Left lung (tissue), 10 donors: ENCODE results near the gene HDHD3. TPM values are rescaled to one million over a fixed set of nuclear protein-coding genes. Genes with fewer than 3 reads are reported as not detected.
A peak's percentile ranks its signal among the peaks of the same experiment; 100 is the strongest.

Source experiments
- ATAC-seq: fragments of 200-7000 bp; cut with Tn5 transposase; one replicate; pipeline ENCODE4 v1.9.1; 2020; ENCODE audit warnings: moderate library complexity
- DNase-seq, 4 donors: peaks; one replicate each; pipeline ENCODE4 v3.0.0-alpha.2; 2013 to 2020
- H3K27ac ChIP-seq, 2 donors: fragments of 200-600 bp; sonication (generic) in 1 of 2; one replicate each; pipeline versions ENCODE4 v1.5.0 to v1.8.0; 2020 to 2021
- H3K27me3 ChIP-seq, 2 donors: fragments of 200-600 bp; sonication (generic) in 1 of 2; one replicate each; pipeline versions ENCODE4 v1.5.0 to v1.8.0; 2020 to 2021
- H3K36me3 ChIP-seq, 2 donors: fragments of 200-600 bp; sonication (generic) in 1 of 2; one replicate each; pipeline versions ENCODE4 v1.5.0 to v1.8.0; 2020 to 2021
- H3K4me1 ChIP-seq, 2 donors: fragments of 200-600 bp; one replicate each; pipeline ENCODE4 v1.8.0; 2021
- H3K4me3 ChIP-seq, 2 donors: fragments of 200-600 bp; sonication (generic) in 1 of 2; one replicate each; pipeline versions ENCODE4 v1.5.0 to v1.8.0; 2020 to 2021; ENCODE audit warnings: mild to moderate bottlenecking in 1 of 2
- H3K9me3 ChIP-seq, 2 donors: fragments of 200-600 bp; sonication (generic) in 1 of 2; one replicate each; pipeline versions ENCODE4 v1.5.0 to v1.8.0; 2020 to 2021
- intact Hi-C, 2 donors: fragments of 100-400 bp; cut with DNase I; formaldehyde crosslinking; loops; one replicate each; pipeline versions ENCODE4 v1.11.2 to v1.14.2; 2022
- polyA plus RNA-seq, 6 donors: library from polyadenylated mRNA; unstranded; fragments of 120-200 nt; gene quantifications; one replicate each; pipeline ENCODE4 v1.2.1, GENCODE V29; 2013; ENCODE audit not compliant: insufficient read length in 6 of 6
- total RNA-seq, 2 donors: library from RNA; stranded (reverse); fragmentation: NEBNext Ultra II Directional; extraction: Animal tissue kit (Norgen Biotek cat#: 25700); gene quantifications; one replicate each; pipeline ENCODE4 v1.2.1, GENCODE V29; 2021
- TF ChIP-seq, protein P1 (sequence below), 2 donors: fragments of 200-600 bp; sonication (generic) in 1 of 2; IDR thresholded peaks; one replicate each; pipeline versions ENCODE4 v1.5.0 to v1.8.0; 2021; ENCODE audit warnings: antibody characterized with exemption in 2 of 2
- donor health status: DM: no; HTN: yes; CAD: no.
- donor health status: DM: no; HTN: no; CAD: no.

Gene HDHD3
- total and polyA plus RNA-seq, 8 donors, result 12.3 to 19.9 (median 14.9) TPM

DNA sequence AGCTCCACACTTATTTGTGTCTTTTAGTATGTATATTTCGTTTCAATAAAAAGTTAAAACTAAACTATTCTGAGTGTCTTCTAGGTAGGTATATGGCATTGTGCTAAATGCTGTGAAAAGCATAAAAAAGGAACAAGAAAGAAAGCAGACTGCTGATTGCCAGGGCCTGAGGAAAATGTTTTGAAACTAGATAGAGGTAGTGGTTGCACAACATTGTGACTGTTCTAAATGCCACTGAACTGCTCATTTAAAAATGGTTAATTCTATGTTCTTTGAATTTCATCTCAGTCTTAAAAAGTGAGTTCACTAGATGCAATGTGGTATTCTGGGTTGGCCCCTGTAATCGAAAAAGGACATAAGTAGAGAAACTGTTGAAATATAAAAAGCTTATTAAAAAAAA, 26.9 kb upstream of the HDHD3 start:
- intact Hi-C loops, result no loop called here
- peaks cover 8 to 70% of the 10 kb centered on the region in 2 donors for H3K4me1 ChIP-seq

DNA sequence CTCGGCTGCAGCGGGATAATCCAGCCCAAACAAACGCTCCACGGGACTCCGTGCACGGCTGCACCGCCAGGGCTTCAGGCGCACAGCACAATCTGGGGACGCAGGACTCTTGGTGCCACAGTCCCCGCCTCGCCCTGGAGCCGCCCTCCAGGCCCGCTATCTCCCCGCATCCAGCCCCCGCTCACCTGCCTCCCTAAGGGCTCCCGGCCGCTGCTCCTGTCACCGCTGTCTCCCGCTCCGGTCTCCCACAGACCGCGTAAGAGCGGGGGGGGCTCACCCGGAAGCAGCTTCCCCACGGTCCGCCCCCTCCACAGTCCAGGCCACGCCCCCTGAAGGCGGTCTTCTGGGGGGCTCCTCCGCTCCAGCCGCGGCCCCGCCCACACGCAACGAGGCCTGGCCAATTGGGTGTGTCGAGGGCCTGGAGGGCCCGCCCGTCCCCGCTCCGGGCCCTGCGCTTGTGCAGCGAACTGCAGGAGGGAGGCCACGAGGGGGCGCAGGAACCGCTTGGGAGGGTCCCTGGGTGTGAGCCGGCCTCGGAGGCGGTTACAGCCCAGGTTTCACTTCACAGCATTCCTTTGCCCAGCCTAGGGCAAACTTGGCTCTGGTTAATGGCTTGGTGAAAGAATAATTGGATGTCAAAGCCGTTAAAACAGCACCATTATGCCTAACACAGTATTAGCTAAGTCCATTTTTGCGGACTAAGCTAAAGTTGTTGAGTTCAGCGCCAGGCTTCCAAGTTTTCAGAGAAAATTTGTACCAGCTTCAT, 24.4 kb upstream of the HDHD3 start, which contains the start of gene ALAD:
Gene ALAD (minus strand): TSS at position 258 of the 766 bp plus-strand sequence. CDS start 7,725 bp downstream, outside the sequence.
- ATAC-seq (peak; percentile 99), DNase-seq (peak; percentile 98 to 100 (median 100))
- H3K9me3 ChIP-seq, result no peaks in the 10 kb centered on the region
- intact Hi-C loops, result no loop called here
- peak within 1 kb of the TSS; percentile 70 to 81 for H3K4me3 ChIP-seq
- TF ChIP-seq, protein P1, sequence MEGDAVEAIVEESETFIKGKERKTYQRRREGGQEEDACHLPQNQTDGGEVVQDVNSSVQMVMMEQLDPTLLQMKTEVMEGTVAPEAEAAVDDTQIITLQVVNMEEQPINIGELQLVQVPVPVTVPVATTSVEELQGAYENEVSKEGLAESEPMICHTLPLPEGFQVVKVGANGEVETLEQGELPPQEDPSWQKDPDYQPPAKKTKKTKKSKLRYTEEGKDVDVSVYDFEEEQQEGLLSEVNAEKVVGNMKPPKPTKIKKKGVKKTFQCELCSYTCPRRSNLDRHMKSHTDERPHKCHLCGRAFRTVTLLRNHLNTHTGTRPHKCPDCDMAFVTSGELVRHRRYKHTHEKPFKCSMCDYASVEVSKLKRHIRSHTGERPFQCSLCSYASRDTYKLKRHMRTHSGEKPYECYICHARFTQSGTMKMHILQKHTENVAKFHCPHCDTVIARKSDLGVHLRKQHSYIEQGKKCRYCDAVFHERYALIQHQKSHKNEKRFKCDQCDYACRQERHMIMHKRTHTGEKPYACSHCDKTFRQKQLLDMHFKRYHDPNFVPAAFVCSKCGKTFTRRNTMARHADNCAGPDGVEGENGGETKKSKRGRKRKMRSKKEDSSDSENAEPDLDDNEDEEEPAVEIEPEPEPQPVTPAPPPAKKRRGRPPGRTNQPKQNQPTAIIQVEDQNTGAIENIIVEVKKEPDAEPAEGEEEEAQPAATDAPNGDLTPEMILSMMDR (IDR thresholded peaks at IDR 0.05), result peak; percentile 91 to 100
- H3K27me3 ChIP-seq, result no peaks in the 10 kb centered on the region
- no peaks in the 10 kb centered on the region for H3K36me3 ChIP-seq
- peaks cover 8 to 52% of the 10 kb centered on the region in 2 donors for H3K4me1 ChIP-seq
- peak within 1 kb of the TSS; percentile 74 to 83 for H3K27ac ChIP-seq

More for the DNA sequence above, 26.9 kb upstream of the HDHD3 start:
- ATAC-seq, result no peak
- Histone ChIP-seq H3K9me3 (no peaks in the 10 kb centered on the region), H3K27me3 (no peaks in the 10 kb centered on the region), H3K36me3 (peaks cover 0 to 15% of the 10 kb centered on the region in 2 donors), H3K27ac (peak overlapping the region in 1 of 2 donors; percentile 73), H3K4me3 (no peak overlapping the region)
- no peak for DNase-seq
- TF ChIP-seq, protein P1 (IDR thresholded peaks at IDR 0.05), result no peak

DNA sequence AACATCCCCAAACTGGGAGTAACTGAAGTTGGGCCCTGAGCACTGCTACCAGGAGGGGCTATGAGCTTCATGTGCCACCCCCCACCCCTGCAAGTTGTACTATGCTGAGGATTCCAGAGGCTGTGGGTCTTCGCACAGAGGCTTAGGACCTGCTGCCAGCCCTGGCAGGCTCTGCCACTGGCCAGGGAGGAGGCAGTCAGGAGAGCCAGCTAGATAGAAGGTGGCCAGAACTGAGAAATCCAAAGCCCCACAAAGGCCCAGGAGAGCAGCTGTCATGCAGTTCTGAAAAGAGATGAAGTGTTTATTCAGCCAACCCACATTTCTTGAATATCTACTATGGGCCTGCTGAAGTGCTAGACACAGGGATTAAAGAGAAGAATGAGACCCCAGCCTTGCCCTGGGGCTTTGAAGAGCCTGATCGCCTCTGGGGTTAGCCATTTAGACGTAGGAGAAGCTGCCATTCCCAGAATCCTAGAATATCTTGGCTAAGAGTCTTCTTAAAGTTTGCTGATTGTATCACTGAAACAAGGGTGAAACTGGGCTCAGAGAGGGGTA, 22.9 kb upstream of the HDHD3 start:
- H3K27ac ChIP-seq, result no peak overlapping the region
- intact Hi-C loops, result no loop called here
- TF ChIP-seq, protein P1 (IDR thresholded peaks at IDR 0.05), result no peak
- H3K4me3 ChIP-seq, result no peak overlapping the region
- H3K9me3 ChIP-seq, result no peaks in the 10 kb centered on the region
- no peaks in the 10 kb centered on the region for H3K27me3 ChIP-seq
- peaks cover 8 to 52% of the 10 kb centered on the region in 2 donors for H3K4me1 ChIP-seq
- H3K36me3 ChIP-seq, result no peaks in the 10 kb centered on the region
- DNase-seq (no peak), ATAC-seq (no peak)

DNA sequence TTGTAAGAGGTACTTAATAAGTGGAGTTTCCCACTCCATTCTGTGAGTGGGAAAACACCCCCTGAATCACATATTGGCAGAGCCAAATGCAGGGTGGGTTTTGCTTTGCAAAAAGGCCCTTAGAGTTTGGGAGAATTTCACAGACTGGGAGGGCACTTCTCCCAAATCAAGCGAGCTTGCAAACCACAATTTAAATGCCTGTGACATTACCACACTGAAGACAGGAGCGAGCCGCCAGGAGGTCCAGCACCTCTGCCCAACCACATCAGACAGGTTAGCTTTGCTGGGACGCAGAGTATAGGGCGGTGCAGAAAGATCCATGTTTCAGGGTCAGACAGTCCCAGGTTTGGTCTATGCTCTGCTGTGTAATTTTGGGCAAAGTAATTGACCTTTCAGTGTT, 22.0 kb upstream of the HDHD3 start:
- ATAC-seq (no peak), DNase-seq (no peak)
- no peaks in the 10 kb centered on the region for H3K9me3 ChIP-seq
- H3K36me3 ChIP-seq, result no peaks in the 10 kb centered on the region
- no peak overlapping the region for H3K4me3 ChIP-seq
- H3K27ac ChIP-seq, result no peak overlapping the region
- H3K4me1 ChIP-seq, result peaks cover 8 to 43% of the 10 kb centered on the region in 2 donors
- no peaks in the 10 kb centered on the region for H3K27me3 ChIP-seq
- intact Hi-C loops, result no loop called here
- TF ChIP-seq, protein P1 (IDR thresholded peaks at IDR 0.05), result no peak

DNA sequence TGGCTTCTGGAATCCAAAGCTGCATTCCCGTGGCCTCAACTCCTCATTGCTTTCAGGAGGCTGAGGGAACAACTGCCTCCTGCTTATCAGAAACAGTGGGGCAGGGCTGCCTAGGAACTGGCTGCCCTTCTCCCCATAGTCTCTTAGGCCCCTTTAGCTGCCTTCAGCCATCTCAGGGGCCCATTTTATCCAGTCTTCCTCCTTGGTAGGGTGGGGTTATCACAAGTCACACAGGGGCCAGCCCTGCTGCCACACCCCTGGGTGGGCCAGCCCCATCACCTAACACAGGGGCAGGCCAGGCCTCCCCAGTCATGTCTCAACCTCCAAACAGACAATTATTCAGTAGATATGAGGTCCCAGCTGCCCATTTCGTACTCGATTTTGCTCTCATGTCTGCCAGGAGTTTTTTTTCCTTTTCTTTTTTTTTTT, 20.4 kb upstream of the HDHD3 start:
- intact Hi-C loops, result no loop called here
- Histone ChIP-seq H3K36me3 (peaks cover 0 to 12% of the 10 kb centered on the region in 2 donors), H3K4me3 (no peak overlapping the region), H3K27ac (no peak overlapping the region), H3K9me3 (no peaks in the 10 kb centered on the region), H3K27me3 (no peaks in the 10 kb centered on the region), H3K4me1 (peaks cover 8 to 31% of the 10 kb centered on the region in 2 donors)
- ATAC-seq (no peak), DNase-seq (no peak)
- TF ChIP-seq, protein P1 (IDR thresholded peaks at IDR 0.05), result no peak
